Osteocyte (in vitro differentiated cells): ENCODE data around the gene OR51B5. TPM values are rescaled to one million over a fixed set of nuclear protein-coding genes. Genes with fewer than 3 reads are reported as not detected.
"Not testable (repeated sequence)": the region's sequence is repeated elsewhere in the genome, so short reads cannot be mapped to it uniquely, and the experiment has no call there.

Source experiments
- DNase-seq: peaks from one replicate; pipeline ENCODE4 v3.0.0; 2021; ENCODE audit warnings: mixed read lengths; ENCODE audit not compliant: unreplicated experiment; ENCODE audit errors: extremely low spot score
- H3K27ac Mint-ChIP-seq: one replicate; pipeline ENCODE4 v1.8.0; 2021; ENCODE audit warnings: mild to moderate bottlenecking, mixed read lengths; ENCODE audit not compliant: unreplicated experiment
- H3K27me3 Mint-ChIP-seq: one replicate; pipeline ENCODE4 v1.8.0; 2021; ENCODE audit warnings: mixed read lengths; ENCODE audit not compliant: unreplicated experiment
- H3K36me3 Mint-ChIP-seq: one replicate; pipeline ENCODE4 v1.8.0; 2021; ENCODE audit warnings: mixed read lengths; ENCODE audit not compliant: unreplicated experiment
- H3K4me1 Mint-ChIP-seq: one replicate; pipeline ENCODE4 v1.8.0; 2021; ENCODE audit warnings: mixed read lengths; ENCODE audit not compliant: unreplicated experiment
- H3K4me3 Mint-ChIP-seq: one replicate; pipeline ENCODE4 v1.8.0; 2021; ENCODE audit warnings: mild to moderate bottlenecking, moderate library complexity, mixed read lengths; ENCODE audit not compliant: unreplicated experiment
- H3K9me3 Mint-ChIP-seq: one replicate; pipeline ENCODE4 v1.8.0; 2021; ENCODE audit warnings: mixed read lengths; ENCODE audit not compliant: unreplicated experiment
- total RNA-seq: library from RNA; stranded (reverse); gene quantifications from 2 replicates; pipeline ENCODE4 v1.2.1, GENCODE V29; 2021
- TF ChIP-seq, protein P1 (sequence below): fragments of 200-600 bp; sonication (generic); IDR thresholded peaks from 2 replicates; pipeline ENCODE4 v1.5.0; 2021; ENCODE audit warnings: antibody characterized with exemption, mild to moderate bottlenecking, moderate library complexity

Gene OR51B5
- total RNA-seq, 1 donor from 2014 or later, result not detected

DNA sequence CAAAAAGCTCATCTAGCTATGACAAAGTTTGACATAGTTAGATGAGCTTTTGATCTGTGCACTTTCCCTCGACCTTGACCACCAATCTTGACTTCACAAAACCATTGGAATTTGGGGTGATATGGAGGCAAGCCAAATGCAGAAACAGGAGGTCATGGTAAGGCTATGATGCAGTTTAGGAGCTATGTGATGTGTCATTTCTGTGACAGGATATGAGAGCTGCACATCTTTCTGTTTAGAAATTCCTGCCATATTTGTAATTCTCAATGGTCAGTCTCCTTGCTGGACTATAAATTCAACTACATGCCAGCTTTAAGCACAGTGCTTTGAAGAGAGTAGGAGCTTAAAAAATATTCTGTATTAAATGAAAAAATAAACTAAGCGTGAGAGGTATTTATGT, 20.9 kb upstream of the OR51B5 start:
- H3K36me3 Mint-ChIP-seq, result no peaks in the 10 kb centered on the region
- peaks cover 6% of the 10 kb centered on the region for H3K4me1 Mint-ChIP-seq
- TF ChIP-seq, protein P1, sequence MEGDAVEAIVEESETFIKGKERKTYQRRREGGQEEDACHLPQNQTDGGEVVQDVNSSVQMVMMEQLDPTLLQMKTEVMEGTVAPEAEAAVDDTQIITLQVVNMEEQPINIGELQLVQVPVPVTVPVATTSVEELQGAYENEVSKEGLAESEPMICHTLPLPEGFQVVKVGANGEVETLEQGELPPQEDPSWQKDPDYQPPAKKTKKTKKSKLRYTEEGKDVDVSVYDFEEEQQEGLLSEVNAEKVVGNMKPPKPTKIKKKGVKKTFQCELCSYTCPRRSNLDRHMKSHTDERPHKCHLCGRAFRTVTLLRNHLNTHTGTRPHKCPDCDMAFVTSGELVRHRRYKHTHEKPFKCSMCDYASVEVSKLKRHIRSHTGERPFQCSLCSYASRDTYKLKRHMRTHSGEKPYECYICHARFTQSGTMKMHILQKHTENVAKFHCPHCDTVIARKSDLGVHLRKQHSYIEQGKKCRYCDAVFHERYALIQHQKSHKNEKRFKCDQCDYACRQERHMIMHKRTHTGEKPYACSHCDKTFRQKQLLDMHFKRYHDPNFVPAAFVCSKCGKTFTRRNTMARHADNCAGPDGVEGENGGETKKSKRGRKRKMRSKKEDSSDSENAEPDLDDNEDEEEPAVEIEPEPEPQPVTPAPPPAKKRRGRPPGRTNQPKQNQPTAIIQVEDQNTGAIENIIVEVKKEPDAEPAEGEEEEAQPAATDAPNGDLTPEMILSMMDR, result no peak
- DNase-seq, result no peak
- H3K9me3 Mint-ChIP-seq, result no peaks in the 10 kb centered on the region
- H3K27ac Mint-ChIP-seq, result no peak overlapping the region
- no peaks in the 10 kb centered on the region for H3K27me3 Mint-ChIP-seq
- no peak overlapping the region for H3K4me3 Mint-ChIP-seq

- H3K4me1 Mint-ChIP-seq, result peaks cover 6% of the 10 kb centered on the region
- no peak overlapping the region for H3K27ac Mint-ChIP-seq
- no peaks in the 10 kb centered on the region for H3K27me3 Mint-ChIP-seq
- H3K4me3 Mint-ChIP-seq, result no peak overlapping the region
- DNase-seq, result no peak
- TF ChIP-seq, protein P1, result no peak
- no peaks in the 10 kb centered on the region for H3K9me3 Mint-ChIP-seq
- H3K36me3 Mint-ChIP-seq, result no peaks in the 10 kb centered on the region
Measured at GRCh38 chr11:5363679-5364078, 20.4 kb upstream of the OR51B5 start.

DNA sequence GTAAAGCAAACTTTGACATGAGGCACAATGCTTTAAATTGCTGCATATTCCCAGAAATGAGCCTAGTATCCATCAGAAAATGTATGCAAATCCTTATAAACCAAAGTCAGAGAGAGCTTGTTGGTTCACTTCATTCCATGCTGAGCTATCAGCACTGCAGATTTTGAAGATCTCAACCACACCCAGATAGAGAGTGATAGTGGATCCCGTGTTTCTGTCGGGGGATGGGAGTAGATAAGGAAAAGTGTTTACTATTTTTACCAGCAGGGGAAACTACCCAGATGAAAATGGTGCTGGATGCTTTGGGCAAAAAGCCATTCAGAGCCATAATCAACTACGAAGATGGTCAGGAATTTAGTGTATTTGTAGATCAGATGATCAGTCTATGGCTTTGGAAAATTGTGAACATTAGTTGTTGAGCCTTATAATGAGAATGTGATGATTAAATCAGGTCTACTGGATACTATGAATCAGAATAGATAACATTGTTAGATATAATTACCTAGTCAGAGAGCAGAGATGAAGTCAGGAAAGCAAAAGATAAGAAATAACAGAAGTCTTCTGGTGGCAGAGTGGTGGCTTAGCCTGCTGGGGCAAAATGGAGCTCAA, 18.8 kb upstream of the OR51B5 start:
- TF ChIP-seq, protein P1, result no peak
- H3K4me1 Mint-ChIP-seq, result peaks cover 6% of the 10 kb centered on the region
- H3K27me3 Mint-ChIP-seq, result no peaks in the 10 kb centered on the region
- no peaks in the 10 kb centered on the region for H3K36me3 Mint-ChIP-seq
- no peak overlapping the region for H3K27ac Mint-ChIP-seq
- H3K9me3 Mint-ChIP-seq, result no peaks in the 10 kb centered on the region
- no peak overlapping the region for H3K4me3 Mint-ChIP-seq
- no peak for DNase-seq

DNA sequence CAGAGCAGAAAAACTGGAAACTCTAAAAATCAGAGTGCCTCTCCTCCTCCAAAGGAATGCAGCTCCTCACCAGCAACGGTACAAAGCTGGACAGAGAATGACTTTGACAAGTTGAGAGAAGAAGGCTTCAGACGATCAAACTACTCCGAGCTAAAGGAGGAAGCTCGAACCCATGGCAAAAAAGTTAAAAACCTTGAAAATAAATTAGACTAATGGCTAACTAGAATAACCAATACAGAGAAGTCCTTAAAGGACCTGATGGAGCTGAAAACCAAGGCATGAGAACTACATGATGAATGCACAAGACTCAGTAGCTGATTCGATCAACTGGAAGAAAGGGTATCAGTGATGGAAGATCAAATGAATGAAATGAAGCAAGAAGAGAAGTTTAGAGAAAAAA, 12.7 kb upstream of the OR51B5 start:
- DNase-seq, H3K4me3 Mint-ChIP-seq, H3K4me1 Mint-ChIP-seq, H3K27me3 Mint-ChIP-seq, H3K27ac Mint-ChIP-seq, H3K9me3 Mint-ChIP-seq, H3K36me3 Mint-ChIP-seq: not testable (repeated sequence)

- Mint-ChIP-seq H3K36me3 (no peaks in the 10 kb centered on the region), H3K4me3 (no peak within 1 kb of the TSS), H3K27ac (no peak within 1 kb of the TSS), H3K4me1 (no peaks in the 10 kb centered on the region), H3K9me3 (no peaks in the 10 kb centered on the region), H3K27me3 (peaks cover 26% of the 10 kb centered on the region)
- no peak for DNase-seq
- TF ChIP-seq, protein P1, result no peak
Measured at GRCh38 chr11:5351208-5351607, 7.9 kb upstream of the OR51B5 start, which contains the start of gene OR51B6. TSS of gene OR51B6 (plus strand) at chr11:5351508. CDS start at chr11:5351508, 0 bp downstream.
